Suppressor macrophage treated with lipopolysaccharide for 1 hour (primary cell): Measurements from ENCODE around the gene MYLK3.
"Not testable (repeated sequence)": the region's sequence is repeated elsewhere in the genome, so short reads cannot be mapped to it uniquely, and the experiment has no call there.

Experiments
- DNase-seq, 3 donors: peaks; one replicate each; pipeline ENCODE4 v3.0.0-alpha.2; 2020 to 2022

Gene MYLK3

GRCh38 chr16:46747777-46748651 lies at the start of gene MYLK3:
Gene MYLK3, minus strand, starts transcription at chr16:46748344. Its CDS starts 151 bp downstream, at chr16:46748193.
- no peak for DNase-seq

GRCh38 chr16:46797501-46797900 lies 49.4 kb upstream of the MYLK3 start:
- DNase-seq = no peak

GRCh38 chr16:46796764-46797269 lies 48.7 kb upstream of the MYLK3 start:
- DNase-seq = no peak

- DNase-seq = no peak
Measured at GRCh38 chr16:46793841-46794240, 45.7 kb upstream of the MYLK3 start.

DNA sequence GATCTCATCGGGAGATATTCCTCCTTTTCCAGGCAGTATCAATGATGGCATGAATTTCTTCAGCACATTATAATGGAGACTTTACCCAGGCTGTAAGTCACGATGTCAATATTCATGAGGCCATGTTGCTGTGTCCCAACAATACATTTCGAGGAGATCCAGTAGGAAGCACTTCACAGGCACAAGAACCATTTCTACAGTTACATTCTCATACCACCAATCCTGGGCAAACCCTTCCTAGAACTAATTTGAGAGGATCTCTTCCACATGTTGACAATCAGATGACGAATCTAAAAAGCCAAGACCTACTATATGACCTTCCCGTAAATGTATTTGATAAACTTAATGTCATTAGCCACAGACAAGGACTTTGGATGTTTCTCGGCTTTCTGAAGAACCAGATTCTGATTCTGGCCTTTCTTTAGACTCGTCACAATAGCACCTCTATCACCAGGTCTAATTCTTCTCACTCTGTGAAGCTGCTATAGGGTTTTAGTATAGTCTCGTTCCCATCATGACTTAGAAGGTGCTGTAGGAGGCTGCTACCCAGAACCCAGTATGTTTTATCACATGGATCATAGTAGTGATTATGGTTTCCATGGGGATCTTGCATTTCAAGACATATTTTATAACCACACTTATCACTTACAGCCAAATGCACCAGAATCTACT lies 42.6 kb upstream of the MYLK3 start:
- no peak for DNase-seq

DNA sequence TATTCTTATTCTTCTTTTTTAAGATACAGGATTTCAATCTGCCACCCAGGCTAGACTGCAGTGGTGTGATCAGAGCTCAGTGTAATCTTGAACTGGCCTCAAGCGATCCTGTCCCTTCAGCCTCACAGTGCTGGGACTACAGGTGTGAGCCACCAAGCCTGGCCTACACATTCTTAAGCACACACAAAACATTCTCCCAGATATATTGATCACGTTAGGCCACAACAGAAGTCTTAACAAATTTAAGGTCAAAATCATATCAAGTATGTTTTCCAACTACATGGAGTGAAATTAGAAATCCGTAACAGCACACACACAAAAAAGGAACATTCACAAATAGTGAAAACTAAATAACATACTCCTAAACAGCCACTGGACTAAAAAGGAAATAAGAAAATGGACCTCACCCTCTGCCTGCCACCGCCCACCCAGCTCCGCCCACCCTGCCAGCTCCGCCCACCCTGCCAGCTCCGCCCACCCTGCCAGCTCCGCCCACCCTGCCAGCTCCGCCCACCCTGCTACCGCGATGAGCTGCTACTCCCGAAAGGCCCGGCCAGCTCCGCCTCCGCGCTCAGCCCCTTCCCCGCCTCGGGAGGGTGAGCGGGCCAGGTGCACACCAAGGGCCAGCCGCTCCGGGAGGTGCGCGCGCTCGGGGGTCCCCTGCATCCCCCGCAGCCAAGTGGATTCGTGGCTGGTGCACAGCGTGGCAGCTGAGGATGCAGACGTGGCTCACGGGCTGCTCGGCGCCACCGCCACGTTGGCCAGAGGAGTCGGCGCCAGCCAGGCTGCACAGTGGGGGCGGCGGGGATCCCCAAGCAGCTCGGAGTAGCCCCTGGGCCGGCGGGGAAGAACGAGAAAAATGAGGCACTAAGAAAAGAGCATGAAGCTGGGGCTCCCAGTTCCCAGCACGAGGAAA lies 41.6 kb upstream of the MYLK3 start:
- peak; percentile 74 to 87 (median 75) for DNase-seq

- peak in 2 of 3 donors; percentile 41 to 47 for DNase-seq
Measured at GRCh38 chr16:46788891-46789474, 40.8 kb upstream of the MYLK3 start.

DNA sequence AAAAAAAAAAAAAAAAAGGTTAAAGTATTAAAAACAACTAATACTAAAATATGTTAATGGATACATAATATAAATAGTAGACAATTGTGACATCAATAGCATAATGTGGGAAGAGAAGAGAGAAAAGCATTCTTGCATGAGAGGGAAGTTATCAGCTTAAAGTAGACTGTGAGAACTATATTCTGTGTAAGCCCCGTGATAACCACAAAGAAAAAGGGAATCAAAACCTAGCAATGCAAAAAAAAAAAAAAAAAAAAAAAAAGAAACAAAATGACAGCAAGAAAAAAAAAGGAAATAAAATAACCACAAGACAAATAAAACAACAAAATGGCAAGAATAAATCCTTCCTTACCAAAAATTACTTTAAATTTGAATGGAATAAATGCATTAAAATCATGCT lies 39.8 kb upstream of the MYLK3 start:
- peak; percentile 52 to 78 (median 71) for DNase-seq

DNA sequence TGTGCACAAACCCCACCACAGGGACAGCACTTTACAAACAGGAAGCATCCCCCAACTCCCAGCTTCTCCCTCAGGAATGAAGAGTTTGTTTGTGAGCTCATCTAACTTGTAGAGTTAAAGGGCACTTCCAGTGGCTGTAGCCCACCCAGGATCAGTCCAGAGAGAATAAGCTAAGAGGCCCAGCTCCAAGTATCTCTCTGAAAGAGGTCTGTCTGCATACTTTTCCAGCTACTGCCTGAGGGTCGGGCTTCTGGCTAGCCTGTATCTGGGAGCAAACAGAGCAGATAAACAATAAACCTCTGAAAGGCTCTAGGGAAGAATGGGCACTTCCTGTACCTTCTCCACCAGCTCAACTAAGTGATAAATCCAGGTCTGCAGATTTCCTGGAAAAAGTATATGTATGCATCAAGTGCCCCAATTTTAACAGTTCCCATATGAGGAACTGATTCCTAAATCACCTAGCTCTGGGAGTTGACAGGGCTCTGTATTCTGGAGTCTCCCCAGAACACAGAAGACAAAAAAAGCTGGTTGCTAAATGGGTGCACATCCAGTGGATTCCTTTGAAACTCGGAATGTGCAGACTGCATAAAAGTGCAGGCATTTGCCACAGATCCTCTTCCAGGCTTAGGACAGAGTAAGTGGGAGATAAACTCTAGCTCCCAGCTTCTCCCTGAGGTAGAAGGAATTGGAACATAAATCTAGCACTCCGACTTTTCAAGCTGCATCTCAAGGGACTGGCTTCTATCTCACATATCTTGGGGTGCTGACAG lies 37.1 kb upstream of the MYLK3 start:
- no peak for DNase-seq

- DNase-seq = not testable (repeated sequence)
Measured at GRCh38 chr16:46784569-46784968, 36.4 kb upstream of the MYLK3 start.

DNA sequence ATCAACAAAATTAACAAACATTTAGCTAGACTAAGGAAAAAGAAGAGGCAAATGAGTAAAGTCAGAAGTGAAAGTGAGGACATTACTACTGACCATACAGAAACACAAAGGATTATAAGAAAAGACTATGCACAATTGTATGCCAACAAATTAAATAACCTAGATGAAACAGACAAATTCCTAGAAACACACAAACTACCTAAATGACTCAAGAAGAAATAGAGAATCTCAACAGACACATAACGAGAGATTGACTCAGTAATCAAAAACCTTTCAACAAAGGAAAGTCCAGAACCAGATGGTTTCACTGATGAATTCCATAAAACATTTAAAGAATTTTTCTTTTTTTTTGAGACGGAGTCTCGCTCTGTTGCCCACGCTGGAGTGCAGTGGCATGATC lies 35.7 kb upstream of the MYLK3 start:
- no peak for DNase-seq

- no peak for DNase-seq
Measured at GRCh38 chr16:46782320-46782719, 34.2 kb upstream of the MYLK3 start.

GRCh38 chr16:46777804-46778203 lies 29.7 kb upstream of the MYLK3 start:
- no peak for DNase-seq

DNA sequence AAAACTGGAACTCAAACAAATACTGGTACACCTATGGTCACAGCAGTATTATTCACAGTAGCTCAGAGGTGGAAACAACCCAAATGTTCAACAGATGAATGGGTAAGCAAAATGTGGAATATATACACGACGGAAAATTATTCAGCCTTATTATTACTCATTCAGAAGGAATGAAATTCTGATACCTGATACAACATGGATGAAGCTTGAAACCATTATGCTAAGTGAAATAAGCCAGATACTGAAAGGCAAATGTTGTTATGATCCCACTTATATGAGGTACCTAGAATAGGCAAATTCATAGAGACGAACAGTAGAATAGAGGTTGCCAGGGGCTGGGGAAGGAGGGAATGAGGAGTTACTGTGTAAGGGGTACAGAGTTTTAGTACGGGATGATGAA lies 27.1 kb upstream of the MYLK3 start:
- no peak for DNase-seq

GRCh38 chr16:46774743-46775177 lies 26.6 kb upstream of the MYLK3 start:
- DNase-seq = peak; percentile 44 to 49 (median 47)

DNA sequence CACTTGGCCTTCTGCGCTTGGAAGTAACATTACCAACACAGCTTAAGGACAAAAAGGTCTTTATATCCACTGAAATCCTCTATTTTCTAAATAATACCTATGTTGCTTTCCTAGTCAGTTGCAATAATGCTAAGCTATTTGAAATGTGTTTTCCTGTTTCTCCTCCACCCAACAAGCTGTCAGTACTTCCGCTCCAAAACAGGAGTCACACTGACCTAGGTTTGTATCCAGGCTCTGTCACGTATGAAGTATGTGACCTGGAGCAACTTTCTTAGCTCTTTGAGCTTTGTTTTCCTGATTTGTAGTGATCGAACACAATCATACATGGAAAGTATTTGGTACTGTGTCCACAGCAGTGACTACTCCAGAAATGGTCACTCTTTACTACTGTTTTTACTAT lies 24.3 kb upstream of the MYLK3 start:
- DNase-seq = no peak

DNA sequence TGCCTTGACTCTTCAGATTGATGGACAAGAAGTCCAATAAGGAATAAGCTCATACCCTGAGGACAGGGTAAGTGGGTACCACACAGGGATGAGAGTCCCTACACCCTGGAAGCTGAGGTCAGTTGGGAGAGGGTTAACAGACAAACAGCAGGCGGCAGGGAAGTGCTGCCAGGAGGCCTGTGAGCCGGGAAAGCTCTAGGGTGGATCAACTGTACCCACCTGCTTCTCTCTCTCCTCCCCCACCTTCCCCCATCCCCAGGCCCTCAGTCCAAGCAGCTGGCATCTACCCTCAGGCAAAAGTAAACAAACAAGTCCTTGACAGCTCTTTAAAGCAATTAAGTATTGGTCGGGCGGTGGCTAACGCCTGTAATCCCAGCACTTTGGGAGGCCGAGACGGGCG lies 20.7 kb upstream of the MYLK3 start:
- DNase-seq = no peak

DNA sequence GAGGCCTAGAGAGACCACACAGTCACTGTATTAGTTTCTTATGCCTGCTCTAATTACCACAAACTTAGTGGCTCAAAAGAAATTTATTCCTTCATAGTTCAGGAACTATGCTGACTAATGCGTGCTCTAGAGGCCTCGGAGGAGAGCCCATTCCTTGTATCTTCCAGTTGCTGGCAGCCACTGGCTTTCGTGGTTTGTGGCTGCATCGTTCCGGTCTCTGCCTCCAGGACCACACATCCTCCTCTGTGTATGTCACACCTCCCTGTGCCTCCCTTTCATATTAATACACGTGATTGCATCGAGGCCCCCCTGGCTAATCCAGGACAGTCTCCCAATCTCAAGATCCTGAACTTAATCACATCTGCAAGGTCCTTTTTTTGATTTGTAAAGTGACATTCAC lies 16.9 kb upstream of the MYLK3 start:
- DNase-seq = no peak

DNA sequence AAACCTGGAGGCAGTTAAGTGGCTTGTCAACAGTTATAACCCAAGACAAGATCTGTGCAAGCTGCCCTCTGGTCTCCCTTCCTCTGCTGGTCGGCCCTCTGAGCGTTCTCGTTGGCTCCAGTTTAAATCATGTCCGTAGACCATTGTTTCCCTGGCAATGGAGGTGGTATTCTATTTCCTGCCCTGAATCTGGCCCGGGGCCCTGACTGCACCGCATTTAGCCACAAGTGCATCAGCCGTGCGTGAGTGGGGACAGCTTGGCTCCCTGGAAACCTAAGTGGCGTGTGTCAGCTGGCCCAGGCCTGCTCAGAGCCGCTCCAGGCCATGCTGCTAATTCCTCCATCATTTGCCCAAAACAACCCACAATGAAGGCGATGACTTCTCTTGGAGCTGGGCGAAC lies 15.0 kb upstream of the MYLK3 start:
- no peak for DNase-seq

GRCh38 chr16:46762583-46762982 lies 14.4 kb upstream of the MYLK3 start:
- no peak for DNase-seq

- no peak for DNase-seq
Measured at GRCh38 chr16:46759309-46759708, 11.2 kb upstream of the MYLK3 start.
